Lower leg skin (tissue), 3 donors: ENCODE data around the gene TSC22D3.

ENCODE experiments used
- POLR2A ChIP-seq, 2 donors: fragments of 450-650 bp; IDR thresholded peaks; one replicate each; pipeline ENCODE4 v1.6.1; 2016 to 2017; ENCODE audit warnings: antibody characterized with exemption in 2 of 2, mild to moderate bottlenecking in 1 of 2, moderate library complexity in 1 of 2
- TF ChIP-seq, protein P1 (sequence below), 3 donors: fragments of 450-650 bp; IDR thresholded peaks; one replicate each; pipeline ENCODE4 v1.5.1; 2016; ENCODE audit warnings: antibody characterized with exemption in 3 of 3, mild to moderate bottlenecking in 3 of 3, moderate library complexity in 2 of 3

- TF ChIP-seq, protein P1, sequence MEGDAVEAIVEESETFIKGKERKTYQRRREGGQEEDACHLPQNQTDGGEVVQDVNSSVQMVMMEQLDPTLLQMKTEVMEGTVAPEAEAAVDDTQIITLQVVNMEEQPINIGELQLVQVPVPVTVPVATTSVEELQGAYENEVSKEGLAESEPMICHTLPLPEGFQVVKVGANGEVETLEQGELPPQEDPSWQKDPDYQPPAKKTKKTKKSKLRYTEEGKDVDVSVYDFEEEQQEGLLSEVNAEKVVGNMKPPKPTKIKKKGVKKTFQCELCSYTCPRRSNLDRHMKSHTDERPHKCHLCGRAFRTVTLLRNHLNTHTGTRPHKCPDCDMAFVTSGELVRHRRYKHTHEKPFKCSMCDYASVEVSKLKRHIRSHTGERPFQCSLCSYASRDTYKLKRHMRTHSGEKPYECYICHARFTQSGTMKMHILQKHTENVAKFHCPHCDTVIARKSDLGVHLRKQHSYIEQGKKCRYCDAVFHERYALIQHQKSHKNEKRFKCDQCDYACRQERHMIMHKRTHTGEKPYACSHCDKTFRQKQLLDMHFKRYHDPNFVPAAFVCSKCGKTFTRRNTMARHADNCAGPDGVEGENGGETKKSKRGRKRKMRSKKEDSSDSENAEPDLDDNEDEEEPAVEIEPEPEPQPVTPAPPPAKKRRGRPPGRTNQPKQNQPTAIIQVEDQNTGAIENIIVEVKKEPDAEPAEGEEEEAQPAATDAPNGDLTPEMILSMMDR (IDR thresholded peaks at IDR 0.05), result no peak
- TF ChIP-seq POLR2A (IDR thresholded peaks at IDR 0.05), result no peak
Measured at GRCh38 chrX:107682256-107682655, 93.3 kb downstream of the TSC22D3 start.
